SK-N-SH (cell line): ENCODE results near the gene PLCG2. TPM values are rescaled to one million over a fixed set of nuclear protein-coding genes. Genes with fewer than 3 reads are reported as not detected.

ENCODE experiments used
- CTCF ChIA-PET: fragments of 300-600, 350-600 bp; formaldehyde crosslinking; extraction: SDS; loops from one replicate; lab custom pipeline; 2021; lab: Yijun Ruan, JAX
- POLR2A ChIA-PET: fragments of 350-600 bp; sonication (Branson Sonifier 250); formaldehyde crosslinking; extraction: SDS; loops from one replicate; lab custom pipeline; 2020; ENCODE audit warnings: antibody characterized with exemption, inconsistent platforms; lab: Yijun Ruan, JAX
- DNase-seq: peaks from one replicate; pipeline ENCODE4 v3.0.0; 2012
- H2AFZ ChIP-seq: fragments of 200-600 bp; sonication (generic); 2 replicates; pipeline ENCODE4 v1.8.1; 2016; ENCODE audit warnings: antibody characterized with exemption, mild to moderate bottlenecking, low read depth
- H3F3A ChIP-seq: fragments of 200-600 bp; sonication (generic); replicated peaks from 2 replicates; pipeline ENCODE3; 2016; ENCODE audit warnings: antibody characterized with exemption, mild to moderate bottlenecking; ENCODE audit not compliant: insufficient read depth
- H3K27ac ChIP-seq, 2 experiments: fragments of 200-500 bp in 1 of 2; fragments of 200-600 bp in 1 of 2; sonication (Bioruptor generic) in 1 of 2; sonication (generic), shearing (Covaris generic) in 1 of 2; 2 replicates each; pipeline versions ENCODE4 v1.5.1 to v1.6.1; 2014 to 2016; ENCODE audit warnings: low read depth in 2 of 2, inconsistent platforms in 1 of 2, low read length in 1 of 2, mild to moderate bottlenecking in 1 of 2, mixed read lengths in 1 of 2
- H3K27me3 ChIP-seq: fragments of 200-600 bp; sonication (generic), shearing (Covaris generic); 2 replicates; pipeline ENCODE4 v1.6.1; 2016; ENCODE audit warnings: mixed run types; ENCODE audit not compliant: insufficient read depth
- H3K36me3 ChIP-seq, 2 experiments: fragments of 200-500 bp in 1 of 2; fragments of 200-600 bp in 1 of 2; sonication (Bioruptor generic) in 1 of 2; sonication (generic) in 1 of 2; replicated peaks in 1 of 2; 2 replicates each; pipeline versions ENCODE3 to v1.5.1; 2014 to 2016; ENCODE audit warnings: low read length in 1 of 2, mild to moderate bottlenecking in 1 of 2; ENCODE audit not compliant: insufficient read depth in 2 of 2, control insufficient read depth in 1 of 2
- H3K4me1 ChIP-seq, 2 experiments: fragments of 200-500 bp in 1 of 2; fragments of 200-600 bp in 1 of 2; sonication (Bioruptor generic) in 1 of 2; sonication (generic), shearing (Covaris generic) in 1 of 2; 2 replicates each; pipeline versions ENCODE4 v1.5.1 to v1.6.1; 2014 to 2016; ENCODE audit warnings: low read depth in 1 of 2, low read length in 1 of 2, mixed run types in 1 of 2; ENCODE audit not compliant: insufficient read depth in 2 of 2, control insufficient read depth in 1 of 2
- H3K4me2 ChIP-seq: fragments of 200-600 bp; sonication (generic), shearing (Covaris generic); 2 replicates; pipeline ENCODE4 v1.6.1; 2017; ENCODE audit warnings: mixed run types
- H3K4me3 ChIP-seq, 2 experiments: fragments of 200-500 bp in 1 of 2; fragments of 200-600 bp in 1 of 2; sonication (Bioruptor generic) in 1 of 2; sonication (generic), shearing (Covaris generic) in 1 of 2; 2 replicates each; pipeline versions ENCODE4 v1.5.1 to v1.8.1; 2014 to 2016; ENCODE audit warnings: low read depth in 2 of 2, inconsistent platforms in 1 of 2, low read length in 1 of 2, mild to moderate bottlenecking in 1 of 2, mixed read lengths in 1 of 2, moderate library complexity in 1 of 2
- H3K79me2 ChIP-seq: fragments of 200-600 bp; sonication (generic); 2 replicates; pipeline ENCODE4 v1.8.1; 2017; ENCODE audit warnings: mild to moderate bottlenecking; ENCODE audit not compliant: insufficient read depth
- H3K9ac ChIP-seq: fragments of 200-600 bp; sonication (generic); 2 replicates; pipeline ENCODE4 v1.6.1; 2017; ENCODE audit warnings: mixed run types
- H3K9me2 ChIP-seq: fragments of 200-600 bp; sonication (generic); 2 replicates; pipeline ENCODE4 v1.6.1; 2017; ENCODE audit warnings: mixed run types
- H3K9me3 ChIP-seq: fragments of 200-600 bp; sonication (generic); 2 replicates; pipeline ENCODE4 v1.6.1; 2017; ENCODE audit warnings: mixed run types, mild to moderate bottlenecking, moderate library complexity
- H4K20me1 ChIP-seq: fragments of 200-600 bp; sonication (generic); 2 replicates; pipeline ENCODE4 v1.6.1; 2017; ENCODE audit warnings: mild to moderate bottlenecking, mixed run types; ENCODE audit not compliant: insufficient read depth
- EZH2phosphoT487 ChIP-seq: fragments of 200-600 bp; sonication (generic); IDR thresholded peaks from 2 replicates; pipeline ENCODE4 v1.6.1; 2017; ENCODE audit warnings: low read depth, mixed run types, mild to moderate bottlenecking, antibody characterized with exemption, moderate library complexity, borderline replicate concordance
- FOXJ3 ChIP-seq: sonication (generic); formaldehyde crosslinking; IDR thresholded peaks from 2 replicates; pipeline ENCODE4 v1.5.1; 2020; ENCODE audit warnings: mild to moderate bottlenecking, missing genetic modification reagents
- FOXM1 ChIP-seq: IDR thresholded peaks from 2 replicates; pipeline ENCODE4 v1.4.0; 2012; ENCODE audit warnings: low read depth, mild to moderate bottlenecking
- MEF2A ChIP-seq: IDR thresholded peaks from 2 replicates; pipeline ENCODE4 v1.4.0; 2012; ENCODE audit warnings: low read depth, borderline replicate concordance
- POLR2AphosphoS5 ChIP-seq: IDR thresholded peaks from 2 replicates; pipeline ENCODE4 v1.6.1; 2012; ENCODE audit warnings: low read depth, low read length
- RAD21 ChIP-seq: IDR thresholded peaks from 2 replicates; pipeline ENCODE4 v1.6.1; 2012; ENCODE audit warnings: mild to moderate bottlenecking, low read length
- RFX5 ChIP-seq: IDR thresholded peaks from 2 replicates; pipeline ENCODE4 v1.6.1; 2012; ENCODE audit warnings: mild to moderate bottlenecking, improper control_type of control experiment, low read length
- TAF1 ChIP-seq: IDR thresholded peaks from 2 replicates; pipeline ENCODE4 v1.6.1; 2012; ENCODE audit warnings: low read depth, mild to moderate bottlenecking, low read length, moderate library complexity, borderline replicate concordance
- TEAD4 ChIP-seq: IDR thresholded peaks from 2 replicates; pipeline ENCODE4 v1.4.0; 2012; ENCODE audit warnings: mild to moderate bottlenecking, borderline replicate concordance; ENCODE audit not compliant: insufficient read depth
- WGBS: methylation state at CpG from one replicate; pipeline ENCODE4 v1.1.6; 2017; ENCODE audit warnings: low lambda C conversion rate; 5-methylcytosine and 5-hydroxymethylcytosine counted together
- polyA plus RNA-seq, 3 experiments: library from polyadenylated mRNA; depleted of rRNA; stranded (reverse); fragments of >200 nt; gene quantifications; 2 replicates each; pipeline ENCODE4 v1.2.3, GENCODE V29; 2012
- TF ChIP-seq, protein P1 (sequence below): fragments of 200-600 bp; sonication (generic); IDR thresholded peaks from 2 replicates; pipeline ENCODE4 v1.6.1; 2017; ENCODE audit warnings: antibody characterized with exemption, mild to moderate bottlenecking, moderate library complexity

The PLCG2 gene
- polyA plus RNA-seq, 1 of the 3 experiments (the other 2 are of a cell fraction): 0.23 TPM

DNA sequence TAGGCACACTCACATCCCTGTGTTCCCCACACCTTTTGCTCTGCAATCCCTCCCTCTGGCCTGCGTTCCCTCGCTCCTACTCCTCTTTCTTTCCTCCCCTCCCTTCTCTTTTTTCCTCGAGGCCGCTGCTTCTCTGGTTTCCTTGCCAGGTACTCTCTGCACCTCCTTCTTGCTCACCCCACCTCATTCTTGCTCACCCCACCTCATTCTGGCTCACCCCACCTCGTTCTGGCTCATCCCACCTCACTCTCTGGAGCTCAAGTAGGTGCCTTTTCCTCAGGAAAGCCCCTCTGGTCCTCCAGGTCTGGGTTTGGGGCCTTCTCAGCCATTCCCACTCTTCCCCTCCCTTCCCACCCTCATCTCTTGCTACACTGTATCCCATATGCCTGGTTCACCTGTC is 103.5 kb downstream of the PLCG2 start:
- H3F3A ChIP-seq: no peaks in the 10 kb centered on the region
- H4K20me1 ChIP-seq: no peaks in the 10 kb centered on the region
- H3K9me2 ChIP-seq: no peaks in the 10 kb centered on the region
- no peak overlapping the region for H3K4me2 ChIP-seq
- no peaks in the 10 kb centered on the region for H3K79me2 ChIP-seq
- CTCF ChIA-PET: interaction anchor here (1.0 to 1.1 kb wide), 2 partner anchors 9 to 13 kb away, joined by 3 to 4 read pairs; no protein-coding TSS in a partner anchor
- no peaks in the 10 kb centered on the region for H3K36me3 ChIP-seq
- H3K9ac ChIP-seq: no peak overlapping the region
- no peak overlapping the region for H2AFZ ChIP-seq
- H3K27me3 ChIP-seq: no peaks in the 10 kb centered on the region; the same call in 1 of the 2 replicates
- no peak for DNase-seq
- no peak overlapping the region for H3K4me3 ChIP-seq
- POLR2A ChIA-PET: no interaction called here
- no peaks in the 10 kb centered on the region for H3K9me3 ChIP-seq
- H3K4me1 ChIP-seq: no peaks in the 10 kb centered on the region
- H3K27ac ChIP-seq: no peak overlapping the region
- WGBS: 43% methylated on average over 5 of the region's 5 CpGs
- no peak for TF ChIP-seq MEF2A
- no peak for TF ChIP-seq RAD21
- no peak for TF ChIP-seq FOXJ3
- TF ChIP-seq, all 33 proteins: peak for 0

GRCh38 chr16:81883235-81883634 is 104.1 kb downstream of the PLCG2 start:
- no peak overlapping the region for H3K4me3 ChIP-seq
- no peaks in the 10 kb centered on the region for H3K79me2 ChIP-seq
- no peaks in the 10 kb centered on the region for H3K36me3 ChIP-seq
- POLR2A ChIA-PET: no interaction called here
- no peaks in the 10 kb centered on the region for H4K20me1 ChIP-seq
- no peak for DNase-seq
- H3K9me2 ChIP-seq: no peaks in the 10 kb centered on the region
- no peaks in the 10 kb centered on the region for H3K9me3 ChIP-seq
- no peak overlapping the region for H3K4me2 ChIP-seq
- WGBS: 18% methylated on average over 6 of the region's 6 CpGs
- CTCF ChIA-PET: no interaction called here
- H3K27me3 ChIP-seq: no peaks in the 10 kb centered on the region; the same call in 1 of the 2 replicates
- no peaks in the 10 kb centered on the region for H3K4me1 ChIP-seq
- H2AFZ ChIP-seq: no peak overlapping the region
- TF ChIP-seq FOXM1: no peak
- TF ChIP-seq EZH2phosphoT487: no peak
- no peak for TF ChIP-seq POLR2AphosphoS5
- no peak for TF ChIP-seq TEAD4
- no peaks in the 10 kb centered on the region for H3F3A ChIP-seq
- no peak overlapping the region for H3K9ac ChIP-seq
- H3K27ac ChIP-seq: no peak overlapping the region

DNA sequence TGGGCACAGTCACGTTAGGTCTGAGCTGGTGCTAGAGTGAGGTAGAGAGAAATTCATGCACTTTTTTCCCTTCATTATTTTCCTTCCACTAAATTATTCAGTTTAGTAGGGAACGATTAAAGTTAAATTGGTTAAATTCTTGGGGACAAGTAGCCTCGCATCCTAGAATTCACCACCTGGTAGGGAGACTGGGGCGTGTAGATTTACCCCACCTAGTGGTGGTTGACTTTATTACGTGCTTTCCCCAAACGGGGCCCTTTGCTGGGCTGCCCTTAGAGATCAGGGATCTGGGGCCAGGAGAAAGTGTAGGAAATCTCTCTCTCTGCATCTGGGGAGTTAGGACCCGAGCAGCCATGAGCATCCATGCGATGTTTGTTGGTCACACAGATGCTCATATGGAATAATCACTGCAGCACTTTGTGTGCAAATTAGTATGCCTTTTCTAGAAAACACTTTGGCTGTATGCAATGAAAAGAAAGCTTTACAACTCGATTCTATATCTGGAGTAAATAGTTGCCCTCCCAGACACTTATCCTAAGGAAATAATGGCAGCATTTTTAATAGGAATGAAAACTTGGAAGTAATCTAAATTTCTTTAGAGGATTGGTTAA is 107.0 kb downstream of the PLCG2 start:
- Histone ChIP-seq H3K4me1 (no peaks in the 10 kb centered on the region), H3K4me3 (no peak overlapping the region), H3K4me2 (no peak overlapping the region), H3K79me2 (no peaks in the 10 kb centered on the region), H4K20me1 (no peaks in the 10 kb centered on the region), H3K9me2 (no peaks in the 10 kb centered on the region), H3K9ac (no peak overlapping the region), H3K27ac (no peak overlapping the region), H3K27me3 (no peaks in the 10 kb centered on the region; the same call in 1 of the 2 replicates), H3K9me3 (no peaks in the 10 kb centered on the region), H2AFZ (no peak overlapping the region), H3K36me3 (no peaks in the 10 kb centered on the region), H3F3A (no peaks in the 10 kb centered on the region)
- ChIA-PET CTCF (interaction anchor here (0.7 to 4.1 kb wide), 7 partner anchors 9 to 344 kb away, joined by 3 to 30 read pairs (median 4); no protein-coding TSS in a partner anchor), POLR2A (no interaction called here)
- WGBS: 7% methylated on average over 9 of the region's 9 CpGs
- peak; percentile 65 for DNase-seq
- TF ChIP-seq RAD21: 0 out of 2 replicates have a peak, but pooled peaks have one; percentile 19
- no peak for TF ChIP-seq RFX5
- TF ChIP-seq, protein P1, sequence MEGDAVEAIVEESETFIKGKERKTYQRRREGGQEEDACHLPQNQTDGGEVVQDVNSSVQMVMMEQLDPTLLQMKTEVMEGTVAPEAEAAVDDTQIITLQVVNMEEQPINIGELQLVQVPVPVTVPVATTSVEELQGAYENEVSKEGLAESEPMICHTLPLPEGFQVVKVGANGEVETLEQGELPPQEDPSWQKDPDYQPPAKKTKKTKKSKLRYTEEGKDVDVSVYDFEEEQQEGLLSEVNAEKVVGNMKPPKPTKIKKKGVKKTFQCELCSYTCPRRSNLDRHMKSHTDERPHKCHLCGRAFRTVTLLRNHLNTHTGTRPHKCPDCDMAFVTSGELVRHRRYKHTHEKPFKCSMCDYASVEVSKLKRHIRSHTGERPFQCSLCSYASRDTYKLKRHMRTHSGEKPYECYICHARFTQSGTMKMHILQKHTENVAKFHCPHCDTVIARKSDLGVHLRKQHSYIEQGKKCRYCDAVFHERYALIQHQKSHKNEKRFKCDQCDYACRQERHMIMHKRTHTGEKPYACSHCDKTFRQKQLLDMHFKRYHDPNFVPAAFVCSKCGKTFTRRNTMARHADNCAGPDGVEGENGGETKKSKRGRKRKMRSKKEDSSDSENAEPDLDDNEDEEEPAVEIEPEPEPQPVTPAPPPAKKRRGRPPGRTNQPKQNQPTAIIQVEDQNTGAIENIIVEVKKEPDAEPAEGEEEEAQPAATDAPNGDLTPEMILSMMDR: peak; percentile 65
- no peak for TF ChIP-seq TAF1
